Activated T-helper 1 cell treated with anti-CD3 and anti-CD28 coated beads, Interleukin-12 subunit alpha, Interleukin-12 subunit beta, Interleukin-2, Interleukin-4 antibody, amounts not matched to agents 30 ng/mL and 10 ng/mL and 1 ng/mL, durations not matched to agents 14 hours and 24 hours and 36 hours (primary cell): Measurements from ENCODE around the gene FBXO31. TPM values are rescaled to one million over a fixed set of nuclear protein-coding genes. Genes with fewer than 3 reads are reported as not detected.

Source experiments
- DNase-seq: peaks from one replicate; pipeline ENCODE4 v3.0.0; 2021; ENCODE audit warnings: low spot score
- H3K27ac Mint-ChIP-seq: one replicate; pipeline ENCODE4 v1.8.0; 2021; ENCODE audit warnings: mild to moderate bottlenecking, mixed read lengths
- H3K27me3 Mint-ChIP-seq: one replicate; pipeline ENCODE4 v1.8.0; 2022; ENCODE audit warnings: mild to moderate bottlenecking, moderate library complexity, mixed read lengths; ENCODE audit not compliant: insufficient read depth
- H3K36me3 Mint-ChIP-seq: one replicate; pipeline ENCODE4 v1.8.0; 2021; ENCODE audit warnings: low read depth, mixed read lengths
- H3K4me1 Mint-ChIP-seq: one replicate; pipeline ENCODE4 v1.8.0; 2021; ENCODE audit warnings: low read depth, mixed read lengths
- H3K4me3 Mint-ChIP-seq: one replicate; pipeline ENCODE4 v1.8.0; 2021; ENCODE audit warnings: mild to moderate bottlenecking, moderate library complexity, mixed read lengths
- H3K9me3 Mint-ChIP-seq: one replicate; pipeline ENCODE4 v1.8.0; 2021; ENCODE audit warnings: mixed read lengths
- intact Hi-C: fragments of 100-400 bp; cut with micrococcal nuclease; formaldehyde crosslinking; loops from one replicate; pipeline ENCODE4 v1.15.1; 2024
- total RNA-seq: library from RNA; stranded (reverse); gene quantifications from 2 replicates; pipeline ENCODE4 v1.2.3, GENCODE V29; 2022

Gene FBXO31
- total RNA-seq, 1 donor from 2014 or later, result 41.3 TPM

GRCh38 chr16:87360862-87361610 is 22.5 kb downstream of the FBXO31 start:
- H3K4me1 Mint-ChIP-seq, result peaks cover 22% of the 10 kb centered on the region
- intact Hi-C loops, result no loop called here
- H3K9me3 Mint-ChIP-seq, result no peaks in the 10 kb centered on the region
- peak overlapping the region; percentile 23 for H3K27ac Mint-ChIP-seq
- no peak overlapping the region for H3K4me3 Mint-ChIP-seq
- peaks cover 23% of the 10 kb centered on the region for H3K36me3 Mint-ChIP-seq
- no peaks in the 10 kb centered on the region for H3K27me3 Mint-ChIP-seq
- DNase-seq, result no peak

DNA sequence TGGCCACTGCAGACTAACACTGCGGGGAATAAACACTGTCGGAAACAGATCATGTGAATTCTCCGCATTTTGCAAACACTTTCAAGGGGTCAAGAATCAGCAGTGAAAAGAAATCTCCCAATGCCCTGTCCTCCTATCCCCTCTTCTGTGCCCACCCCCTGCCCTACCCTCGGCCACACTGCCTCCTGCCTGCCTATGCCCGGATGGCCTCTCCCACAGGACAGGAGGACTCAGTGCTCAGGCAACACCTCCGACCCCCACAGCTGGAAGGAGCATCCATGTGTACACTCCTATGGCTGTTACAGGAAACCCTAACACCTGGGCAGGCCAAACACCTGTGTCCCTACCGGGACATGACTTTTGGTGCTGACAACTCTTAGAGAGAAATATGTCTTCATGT is 24.5 kb downstream of the FBXO31 start:
- H3K27ac Mint-ChIP-seq, result no peak overlapping the region
- no peak for DNase-seq
- peaks cover 23% of the 10 kb centered on the region for H3K36me3 Mint-ChIP-seq
- H3K9me3 Mint-ChIP-seq, result no peaks in the 10 kb centered on the region
- H3K4me1 Mint-ChIP-seq, result peaks cover 10% of the 10 kb centered on the region
- no peaks in the 10 kb centered on the region for H3K27me3 Mint-ChIP-seq
- intact Hi-C loops, result no loop called here
- no peak overlapping the region for H3K4me3 Mint-ChIP-seq

DNA sequence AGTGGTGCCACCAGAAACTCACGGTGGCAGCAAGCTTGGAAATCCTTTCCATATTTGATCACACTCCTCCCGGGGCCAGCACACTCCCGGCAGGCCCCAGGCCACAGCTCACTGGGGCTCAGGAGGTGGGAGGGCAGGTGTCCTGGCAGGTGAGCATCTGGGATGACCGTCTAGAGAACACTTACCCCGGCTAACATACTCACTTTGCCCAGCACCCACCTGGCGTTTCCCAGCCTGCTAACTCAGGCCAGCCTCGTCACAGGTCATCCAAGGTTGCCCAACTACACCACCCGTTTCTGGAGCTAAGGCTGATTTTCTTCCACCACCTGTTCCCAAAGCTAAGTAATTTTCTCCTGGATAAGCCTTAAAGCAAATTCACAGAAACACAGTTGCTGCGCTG is 24.9 kb downstream of the FBXO31 start:
- H3K27me3 Mint-ChIP-seq, result no peaks in the 10 kb centered on the region
- DNase-seq, result no peak
- intact Hi-C loops, result no loop called here
- peaks cover 9% of the 10 kb centered on the region for H3K4me1 Mint-ChIP-seq
- H3K36me3 Mint-ChIP-seq, result peaks cover 23% of the 10 kb centered on the region
- H3K27ac Mint-ChIP-seq, result no peak overlapping the region
- no peak overlapping the region for H3K4me3 Mint-ChIP-seq
- H3K9me3 Mint-ChIP-seq, result no peaks in the 10 kb centered on the region

DNA sequence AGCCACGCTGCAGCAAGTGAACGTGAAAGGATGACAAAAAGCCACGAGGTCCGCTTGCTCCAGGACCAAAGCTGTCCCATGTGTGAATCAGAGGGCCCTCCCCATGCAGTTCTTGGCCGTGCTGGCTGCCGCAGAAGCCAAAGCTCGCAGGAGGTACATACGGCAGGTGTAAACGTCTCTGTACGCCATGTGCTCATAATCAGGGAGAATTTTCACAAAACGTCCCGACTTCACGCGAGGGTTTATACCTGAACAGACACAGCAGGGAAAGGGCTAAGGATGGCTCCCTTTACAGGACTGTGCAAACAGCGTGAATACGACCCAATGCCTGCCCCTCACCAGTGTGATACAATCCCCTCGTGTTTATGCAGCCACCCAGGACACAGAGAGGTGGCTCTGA is 25.3 kb downstream of the FBXO31 start:
- Mint-ChIP-seq H3K9me3 (no peaks in the 10 kb centered on the region), H3K36me3 (peaks cover 18% of the 10 kb centered on the region), H3K4me1 (peaks cover 5% of the 10 kb centered on the region), H3K4me3 (no peak overlapping the region), H3K27me3 (no peaks in the 10 kb centered on the region), H3K27ac (no peak overlapping the region)
- intact Hi-C loops, result no loop called here
- no peak for DNase-seq

DNA sequence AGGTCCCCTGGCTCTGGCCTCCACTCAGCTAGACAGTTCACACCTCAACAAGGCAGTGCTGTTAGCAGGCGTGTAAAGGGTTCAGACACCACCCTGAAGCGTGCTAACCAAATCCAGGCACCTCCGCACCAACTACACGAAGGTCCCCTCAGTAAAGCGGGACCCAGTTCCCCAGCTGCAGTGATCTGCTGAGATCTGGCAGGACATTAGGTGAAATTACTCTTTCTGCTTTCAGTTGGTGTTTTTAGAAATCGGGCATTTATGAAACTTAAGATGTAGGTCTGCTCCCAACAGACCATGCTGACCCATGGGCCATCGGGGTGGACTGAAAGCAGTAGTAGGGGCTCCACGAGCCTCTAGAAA is 27.1 kb downstream of the FBXO31 start:
- DNase-seq, result no peak
- peaks cover 18% of the 10 kb centered on the region for H3K36me3 Mint-ChIP-seq
- H3K4me1 Mint-ChIP-seq, result peaks cover 5% of the 10 kb centered on the region
- intact Hi-C loops, result no loop called here
- H3K27me3 Mint-ChIP-seq, result no peaks in the 10 kb centered on the region
- H3K4me3 Mint-ChIP-seq, result no peak overlapping the region
- no peak overlapping the region for H3K27ac Mint-ChIP-seq
- H3K9me3 Mint-ChIP-seq, result no peaks in the 10 kb centered on the region

DNA sequence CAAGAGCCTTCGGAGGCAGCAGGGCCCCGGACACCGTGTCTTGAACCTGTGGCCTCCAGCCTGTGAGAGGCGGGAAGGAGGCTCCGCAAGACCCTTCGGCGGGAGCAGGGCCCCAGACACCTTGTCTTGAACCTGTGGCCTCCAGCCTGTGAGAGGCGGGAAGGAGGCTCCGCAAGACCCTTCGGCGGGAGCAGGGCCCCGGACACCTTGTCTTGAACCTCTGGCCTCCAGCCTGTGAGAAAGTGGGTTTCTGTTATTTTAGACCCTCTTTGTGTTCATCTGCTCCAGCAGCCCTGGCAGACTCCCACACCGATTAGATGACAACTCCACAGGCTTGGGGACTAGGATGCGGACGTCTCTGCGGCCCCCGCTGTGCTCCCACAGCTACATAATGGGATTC is 30.0 kb downstream of the FBXO31 start:
- Mint-ChIP-seq H3K4me1 (no peaks in the 10 kb centered on the region), H3K4me3 (no peak overlapping the region), H3K27ac (no peak overlapping the region), H3K36me3 (peaks cover 12% of the 10 kb centered on the region), H3K27me3 (no peaks in the 10 kb centered on the region), H3K9me3 (no peaks in the 10 kb centered on the region)
- intact Hi-C loops, result no loop called here
- no peak for DNase-seq

DNA sequence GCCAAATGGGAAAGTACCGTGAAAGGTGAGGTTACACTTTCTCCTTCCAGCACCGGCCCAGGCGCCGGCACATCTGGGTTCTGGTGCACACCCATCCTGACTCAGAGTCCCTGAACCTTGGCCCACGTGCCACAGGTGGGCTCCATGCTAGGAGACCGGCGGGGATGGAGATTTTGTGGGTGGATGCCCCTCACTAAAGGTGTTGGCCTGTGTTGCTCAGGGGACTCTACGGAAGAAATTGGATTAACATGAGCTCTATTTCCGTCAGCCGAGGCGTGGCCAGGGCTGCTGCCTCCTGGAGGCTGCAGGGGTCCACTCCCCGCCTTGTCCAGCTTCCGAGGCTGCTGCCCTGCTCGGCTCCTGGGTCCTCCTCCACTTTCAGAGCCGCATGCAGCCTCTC is 30.8 kb downstream of the FBXO31 start:
- H3K27ac Mint-ChIP-seq, result no peak overlapping the region

GRCh38 chr16:87351320-87351698 is 32.3 kb downstream of the FBXO31 start:
- Mint-ChIP-seq H3K4me1 (no peaks in the 10 kb centered on the region), H3K27me3 (no peaks in the 10 kb centered on the region), H3K36me3 (peaks cover 8% of the 10 kb centered on the region), H3K4me3 (no peak overlapping the region), H3K27ac (no peak overlapping the region), H3K9me3 (no peaks in the 10 kb centered on the region)
- intact Hi-C loops, result no loop called here
- DNase-seq, result no peak

More for the DNA sequence above, 30.8 kb downstream of the FBXO31 start:
- Mint-ChIP-seq H3K27me3 (no peaks in the 10 kb centered on the region), H3K4me1 (no peaks in the 10 kb centered on the region), H3K4me3 (no peak overlapping the region), H3K36me3 (peaks cover 8% of the 10 kb centered on the region), H3K9me3 (no peaks in the 10 kb centered on the region)
- intact Hi-C loops, result no loop called here
- DNase-seq, result no peak

GRCh38 chr16:87350681-87351319 is 32.8 kb downstream of the FBXO31 start:
- Mint-ChIP-seq H3K4me3 (no peak overlapping the region), H3K36me3 (peaks cover 8% of the 10 kb centered on the region), H3K9me3 (no peaks in the 10 kb centered on the region), H3K27me3 (no peaks in the 10 kb centered on the region), H3K4me1 (peaks cover under 1% of the 10 kb centered on the region), H3K27ac (no peak overlapping the region)
- intact Hi-C loops, result no loop called here
- DNase-seq, result no peak

- peak overlapping the region; percentile 55 for H3K27ac Mint-ChIP-seq
- peaks cover 7% of the 10 kb centered on the region for H3K4me1 Mint-ChIP-seq
- no peak overlapping the region for H3K4me3 Mint-ChIP-seq
- no peaks in the 10 kb centered on the region for H3K27me3 Mint-ChIP-seq
- H3K9me3 Mint-ChIP-seq, result no peaks in the 10 kb centered on the region
- peaks cover 12% of the 10 kb centered on the region for H3K36me3 Mint-ChIP-seq
- intact Hi-C loops, result no loop called here
- DNase-seq, result no peak
These were observed 33.5 kb downstream of the FBXO31 start for GRCh38 chr16:87350031-87350430.

- peaks cover 7% of the 10 kb centered on the region for H3K4me1 Mint-ChIP-seq
- no peak overlapping the region for H3K27ac Mint-ChIP-seq
- H3K27me3 Mint-ChIP-seq, result no peaks in the 10 kb centered on the region
- H3K9me3 Mint-ChIP-seq, result no peaks in the 10 kb centered on the region
- no peak overlapping the region for H3K4me3 Mint-ChIP-seq
- intact Hi-C loops, result no loop called here
- H3K36me3 Mint-ChIP-seq, result peaks cover 12% of the 10 kb centered on the region
- no peak for DNase-seq
These were observed 34.9 kb downstream of the FBXO31 start for GRCh38 chr16:87348616-87349157.

GRCh38 chr16:87347932-87348615 is 35.5 kb downstream of the FBXO31 start:
- H3K27me3 Mint-ChIP-seq, result no peaks in the 10 kb centered on the region
- intact Hi-C loops, result no loop called here
- H3K27ac Mint-ChIP-seq, result no peak overlapping the region
- peaks cover 13% of the 10 kb centered on the region for H3K36me3 Mint-ChIP-seq
- DNase-seq, result no peak
- H3K4me3 Mint-ChIP-seq, result no peak overlapping the region
- no peaks in the 10 kb centered on the region for H3K9me3 Mint-ChIP-seq
- H3K4me1 Mint-ChIP-seq, result peaks cover 7% of the 10 kb centered on the region

- intact Hi-C loops, result no loop called here
- Mint-ChIP-seq H3K27ac (no peak overlapping the region), H3K27me3 (no peaks in the 10 kb centered on the region), H3K4me1 (peaks cover 7% of the 10 kb centered on the region), H3K36me3 (peaks cover 18% of the 10 kb centered on the region), H3K4me3 (no peak overlapping the region), H3K9me3 (no peaks in the 10 kb centered on the region)
- no peak for DNase-seq
These were observed 37.0 kb downstream of the FBXO31 start for GRCh38 chr16:87346517-87347060.
